Measurements from ENCODE around the gene ISG20L2.

The ISG20L2 gene

GRCh38 chr1:156740741-156741480, 12.3 kb upstream of the ISG20L2 start, which contains the start of gene MRPL24:
TSS of gene MRPL24 (minus strand) at chr1:156741088. CDS start at chr1:156738704, 2,384 bp downstream.
- peak; percentile 98 for DNase-seq (ENCODE audit: low read depth)

- DNase-seq (ENCODE audit: low read depth) = no peak
Measured at GRCh38 chr1:156740237-156740740, 11.7 kb upstream of the ISG20L2 start.

- no peak for DNase-seq (ENCODE audit: low read depth)
Measured at GRCh38 chr1:156738916-156739315, 10.3 kb upstream of the ISG20L2 start.

GRCh38 chr1:156738407-156738806, 9.8 kb upstream of the ISG20L2 start:
- DNase-seq (ENCODE audit: low read depth) = no peak

GRCh38 chr1:156733989-156734584, 5.5 kb upstream of the ISG20L2 start:
- DNase-seq (ENCODE audit: low read depth) = no peak

GRCh38 chr1:156727926-156728598, 504 bp downstream of the ISG20L2 start, which contains the start of gene METTL25B:
TSS of gene METTL25B (plus strand) at chr1:156728469. CDS start at chr1:156729105, 636 bp downstream.
- DNase-seq (ENCODE audit: low read depth) = no peak

GRCh38 chr1:156727492-156727891, 1.1 kb downstream of the ISG20L2 start:
- no peak for DNase-seq (ENCODE audit: low read depth)

GRCh38 chr1:156726549-156727226, 1.9 kb downstream of the ISG20L2 start:
- DNase-seq (ENCODE audit: low read depth) = no peak

- peak; percentile 77 for DNase-seq (ENCODE audit: low read depth)
Measured at GRCh38 chr1:156725683-156726280, 2.8 kb downstream of the ISG20L2 start.

GRCh38 chr1:156721535-156721934, 7.0 kb downstream of the ISG20L2 start:
- DNase-seq (ENCODE audit: low read depth) = no peak

GRCh38 chr1:156721131-156721530, 7.4 kb downstream of the ISG20L2 start:
- no peak for DNase-seq (ENCODE audit: low read depth)

GRCh38 chr1:156717351-156717750, 11.2 kb downstream of the ISG20L2 start:
- no peak for DNase-seq (ENCODE audit: low read depth)

- no peak for DNase-seq (ENCODE audit: low read depth)
Measured at GRCh38 chr1:156714830-156715229, 13.7 kb downstream of the ISG20L2 start.

GRCh38 chr1:156712626-156713025, 15.9 kb downstream of the ISG20L2 start:
- no peak for DNase-seq (ENCODE audit: low read depth)

- DNase-seq (ENCODE audit: low read depth) = no peak
Measured at GRCh38 chr1:156711011-156711817, 17.4 kb downstream of the ISG20L2 start.

- DNase-seq (ENCODE audit: low read depth) = no peak
Measured at GRCh38 chr1:156709757-156710489, 18.6 kb downstream of the ISG20L2 start.

GRCh38 chr1:156709031-156709430, 19.5 kb downstream of the ISG20L2 start:
- no peak for DNase-seq (ENCODE audit: low read depth)

- no peak for DNase-seq (ENCODE audit: low read depth)
Measured at GRCh38 chr1:156708218-156708661, 20.3 kb downstream of the ISG20L2 start.

GRCh38 chr1:156707417-156708217, 20.9 kb downstream of the ISG20L2 start:
- no peak for DNase-seq (ENCODE audit: low read depth)

Measured in HS-27A (cell line).